K562 (cell line): Measurements from ENCODE around the gene NQO2. TPM values are rescaled to one million over a fixed set of nuclear protein-coding genes. Genes with fewer than 3 reads are reported as not detected.

ENCODE experiments used
- FOXK2 ChIP-seq, 2 experiments: fragments of 450-650 bp; IDR thresholded peaks in 1 of 2; conservative IDR thresholded peaks in 1 of 2; 2 replicates each; pipeline ENCODE4 v1.6.1; 2016; ENCODE audit warnings: low read depth in 2 of 2, mild to moderate bottlenecking in 1 of 2
- HDGF ChIP-seq: fragments of 450-650 bp; IDR thresholded peaks from 2 replicates; pipeline ENCODE4 v1.6.1; 2016
- NFYB ChIP-seq: IDR thresholded peaks from 2 replicates; pipeline ENCODE4 v1.6.1; 2011; ENCODE audit warnings: mild to moderate bottlenecking, moderate library complexity; ENCODE audit not compliant: insufficient read length; ENCODE audit errors: extremely low read depth
- POLR2G ChIP-seq: fragments of 200-400 bp; formaldehyde crosslinking; IDR thresholded peaks from 2 replicates; pipeline ENCODE4 v1.6.1; 2017; ENCODE audit warnings: low read depth, mild to moderate bottlenecking, antibody characterized with exemption, low read length, moderate library complexity
- TCFL5 ChIP-seq: fragments of 250-450 bp; sonication (Bioruptor Pico); conservative IDR thresholded peaks from 2 replicates; pipeline ENCODE4 v1.6.1; 2021; ENCODE audit warnings: mild to moderate bottlenecking, moderate library complexity, matching md5 sums
- ZBED1 ChIP-seq: IDR thresholded peaks from 2 replicates; pipeline ENCODE4 v1.6.1; 2014
- ZNF133 ChIP-seq: fragments of 250-450 bp; sonication (Bioruptor Pico); IDR thresholded peaks from 2 replicates; pipeline ENCODE4 v1.4.0; 2020; ENCODE audit warnings: mild to moderate bottlenecking
- polyA plus RNA-seq, 8 experiments: library from polyadenylated mRNA; depleted of rRNA in 4 of 8; stranded (reverse) in 5 of 8; unstranded in 3 of 8; fragments of >200 nt; fragmentation: Nextera tagmentation in 2 of 8; fragmentation: Illumina TruSeq in 1 of 8; extraction: Ambion mirVana in 2 of 8; extraction: Trizol in 1 of 8; gene quantifications; 2 replicates each; pipeline versions ENCODE4 v1.2.1 to v1.2.3, GENCODE V29; 2011 to 2014; ENCODE audit warnings: inconsistent platforms in 1 of 8, missing spikeins in 1 of 8
- total RNA-seq, 7 experiments: library from RNA; depleted of rRNA in 6 of 7; stranded (reverse); fragments of >200 nt in 6 of 7; fragmentation: Illumina TruSeq in 2 of 7; extraction: Trizol in 2 of 7; gene quantifications; 2 replicates each; pipeline versions ENCODE4 v1.2.1 to v1.2.3, GENCODE V29; 2011 to 2021; ENCODE audit warnings: low replicate concordance in 1 of 7
- TF ChIP-seq, protein P1 (sequence below): sonication (generic); formaldehyde crosslinking; IDR thresholded peaks from 2 replicates; pipeline ENCODE4 v1.8.0; 2022; ENCODE audit warnings: mild to moderate bottlenecking, missing genetic modification reagents, borderline replicate concordance
- TF ChIP-seq, protein P2 (sequence below), 2 experiments: fragments of 450-650 bp; IDR thresholded peaks; 2 replicates each; pipeline ENCODE4 v1.6.1; 2016; ENCODE audit warnings: mild to moderate bottlenecking in 2 of 2, borderline replicate concordance in 1 of 2, low read depth in 1 of 2, moderate library complexity in 1 of 2
- TF ChIP-seq, protein P3 (sequence below): fragments of 250-450 bp; sonication (Bioruptor Pico); IDR thresholded peaks from 2 replicates; pipeline ENCODE4 v1.6.1; 2021; ENCODE audit warnings: mild to moderate bottlenecking
- TF ChIP-seq, protein P4 (sequence below): fragments of 250-450 bp; sonication (Bioruptor Pico); IDR thresholded peaks from 2 replicates; pipeline ENCODE4 v1.8.0; 2022; ENCODE audit warnings: inconsistent platforms

Gene NQO2
- total and polyA plus RNA-seq, 9 of the 15 experiments (the other 6 are each of a cell fraction or from before 2014, with no cell fraction given) = 54.6 to 214 (median 116) TPM

DNA sequence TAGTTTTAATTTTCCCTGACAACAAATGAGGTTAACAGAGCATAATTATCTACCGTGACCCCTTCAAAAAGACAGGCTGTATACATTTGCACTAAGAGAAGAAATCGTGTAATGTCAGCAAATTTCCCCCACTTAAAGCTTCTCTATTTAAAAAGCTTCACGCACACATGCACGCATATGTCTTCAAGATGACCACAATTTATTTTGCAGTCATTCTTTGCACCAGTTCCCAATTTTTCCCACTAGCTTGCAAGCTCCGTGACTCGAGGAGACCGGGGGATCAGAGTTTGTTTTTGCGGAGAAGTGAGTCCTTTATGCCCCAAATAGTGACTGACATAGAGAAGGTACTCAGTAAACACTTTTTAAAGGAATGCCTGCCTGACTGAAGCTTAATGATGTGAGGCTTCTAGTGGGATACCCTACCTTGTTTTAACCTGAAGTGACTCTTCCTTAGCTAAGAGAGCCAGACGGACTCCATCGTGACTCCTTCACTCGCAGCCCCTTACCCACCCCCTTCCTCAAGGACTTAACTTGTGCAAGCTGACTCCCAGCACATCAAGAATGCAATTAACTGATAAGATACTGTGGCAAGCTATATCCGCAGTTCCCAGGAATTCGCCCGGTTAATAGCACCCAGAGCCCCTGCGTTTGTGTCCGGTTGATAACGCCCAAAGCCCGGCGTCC, 9.3 kb upstream of the NQO2 start (continued):
- TF ChIP-seq, protein P1, sequence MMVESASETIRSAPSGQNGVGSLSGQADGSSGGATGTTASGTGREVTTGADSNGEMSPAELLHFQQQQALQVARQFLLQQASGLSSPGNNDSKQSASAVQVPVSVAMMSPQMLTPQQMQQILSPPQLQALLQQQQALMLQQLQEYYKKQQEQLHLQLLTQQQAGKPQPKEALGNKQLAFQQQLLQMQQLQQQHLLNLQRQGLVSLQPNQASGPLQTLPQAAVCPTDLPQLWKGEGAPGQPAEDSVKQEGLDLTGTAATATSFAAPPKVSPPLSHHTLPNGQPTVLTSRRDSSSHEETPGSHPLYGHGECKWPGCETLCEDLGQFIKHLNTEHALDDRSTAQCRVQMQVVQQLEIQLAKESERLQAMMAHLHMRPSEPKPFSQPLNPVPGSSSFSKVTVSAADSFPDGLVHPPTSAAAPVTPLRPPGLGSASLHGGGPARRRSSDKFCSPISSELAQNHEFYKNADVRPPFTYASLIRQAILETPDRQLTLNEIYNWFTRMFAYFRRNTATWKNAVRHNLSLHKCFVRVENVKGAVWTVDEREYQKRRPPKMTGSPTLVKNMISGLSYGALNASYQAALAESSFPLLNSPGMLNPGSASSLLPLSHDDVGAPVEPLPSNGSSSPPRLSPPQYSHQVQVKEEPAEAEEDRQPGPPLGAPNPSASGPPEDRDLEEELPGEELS (CRISPR knock-in tag) = no peak
- TF ChIP-seq, protein P2, sequence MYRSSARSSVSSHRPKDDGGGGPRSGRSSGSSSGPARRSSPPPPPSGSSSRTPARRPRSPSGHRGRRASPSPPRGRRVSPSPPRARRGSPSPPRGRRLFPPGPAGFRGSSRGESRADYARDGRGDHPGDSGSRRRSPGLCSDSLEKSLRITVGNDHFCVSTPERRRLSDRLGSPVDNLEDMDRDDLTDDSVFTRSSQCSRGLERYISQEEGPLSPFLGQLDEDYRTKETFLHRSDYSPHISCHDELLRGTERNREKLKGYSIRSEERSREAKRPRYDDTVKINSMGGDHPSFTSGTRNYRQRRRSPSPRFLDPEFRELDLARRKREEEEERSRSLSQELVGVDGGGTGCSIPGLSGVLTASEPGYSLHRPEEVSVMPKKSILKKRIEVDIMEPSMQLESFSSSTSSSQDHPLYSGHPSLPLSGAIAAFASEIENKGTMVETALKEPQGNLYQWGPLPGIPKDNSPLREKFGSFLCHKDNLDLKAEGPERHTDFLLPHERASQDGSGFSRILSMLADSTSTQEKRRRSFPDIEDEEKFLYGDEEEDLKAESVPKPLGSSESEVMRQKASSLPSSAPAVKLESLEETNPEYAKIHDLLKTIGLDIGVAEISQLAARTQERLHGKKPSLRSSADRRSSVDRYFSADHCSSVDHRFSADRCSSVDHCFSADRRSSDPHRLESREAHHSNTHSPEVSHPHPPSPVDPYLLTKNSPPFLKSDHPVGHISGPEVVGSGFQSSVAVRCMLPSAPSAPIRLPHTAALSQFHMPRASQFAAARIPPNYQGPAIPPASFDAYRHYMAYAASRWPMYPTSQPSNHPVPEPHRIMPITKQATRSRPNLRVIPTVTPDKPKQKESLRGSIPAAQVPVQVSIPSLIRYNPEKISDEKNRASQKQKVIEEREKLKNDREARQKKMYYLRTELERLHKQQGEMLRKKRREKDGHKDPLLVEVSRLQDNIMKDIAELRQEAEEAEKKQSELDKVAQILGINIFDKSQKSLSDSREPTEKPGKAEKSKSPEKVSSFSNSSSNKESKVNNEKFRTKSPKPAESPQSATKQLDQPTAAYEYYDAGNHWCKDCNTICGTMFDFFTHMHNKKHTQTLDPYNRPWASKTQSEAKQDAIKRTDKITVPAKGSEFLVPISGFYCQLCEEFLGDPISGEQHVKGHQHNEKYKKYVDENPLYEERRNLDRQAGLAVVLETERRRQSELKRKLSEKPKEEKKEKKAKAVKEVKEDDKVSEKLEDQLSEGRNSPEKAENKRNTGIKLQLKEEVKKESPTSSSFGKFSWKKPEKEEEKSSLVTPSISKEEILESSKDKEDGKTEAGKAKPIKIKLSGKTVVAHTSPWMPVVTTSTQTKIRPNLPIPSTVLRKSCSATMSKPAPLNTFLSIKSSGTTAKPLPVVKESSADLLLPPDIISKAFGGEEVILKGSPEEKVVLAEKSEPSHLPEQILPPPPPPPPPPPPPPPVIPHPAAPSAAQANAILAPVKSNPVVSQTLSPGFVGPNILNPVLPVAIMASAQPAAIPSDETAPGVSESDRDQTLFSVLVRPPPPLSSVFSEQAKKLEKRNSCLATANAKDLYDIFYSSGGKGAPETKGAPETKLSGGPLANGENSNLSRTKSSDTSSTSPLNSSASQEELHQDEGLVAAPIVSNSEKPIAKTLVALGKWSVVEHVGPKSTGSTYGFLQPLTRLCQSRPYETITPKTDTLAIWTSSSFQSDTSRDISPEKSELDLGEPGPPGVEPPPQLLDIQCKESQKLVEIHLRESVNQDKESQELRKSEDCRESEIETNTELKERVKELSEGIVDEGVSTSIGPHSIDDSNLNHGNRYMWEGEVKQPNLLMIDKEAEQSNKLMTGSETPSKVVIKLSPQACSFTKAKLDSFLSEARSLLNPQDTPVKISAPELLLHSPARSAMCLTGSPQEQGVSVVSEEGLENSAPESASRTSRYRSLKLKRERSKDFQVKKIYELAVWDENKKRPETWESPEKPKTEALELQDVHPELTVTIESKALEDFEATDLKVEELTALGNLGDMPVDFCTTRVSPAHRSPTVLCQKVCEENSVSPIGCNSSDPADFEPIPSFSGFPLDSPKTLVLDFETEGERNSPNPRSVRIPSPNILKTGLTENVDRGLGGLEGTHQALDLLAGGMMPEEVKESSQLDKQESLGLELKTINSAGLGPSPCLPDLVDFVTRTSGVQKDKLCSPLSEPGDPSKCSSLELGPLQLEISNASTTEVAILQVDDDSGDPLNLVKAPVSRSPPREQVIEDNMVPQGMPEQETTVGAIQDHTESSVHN (IDR thresholded peaks at IDR 0.05; ENCODE audit: borderline replicate concordance in 1 of 2, low read depth in 1 of 2) = no peak
- no peak; the same call in 1 of the 2 replicates for TF ChIP-seq ZBED1
- TF ChIP-seq HDGF = no peak
- TF ChIP-seq POLR2G = peak; percentile 25; the same call in 1 of the 2 replicates
- TF ChIP-seq FOXK2 (conservative IDR thresholded peaks at IDR 0.05 in 1 of 2, IDR thresholded peaks at IDR 0.05 in 1 of 2; ENCODE audit: low read depth in 2 of 2) = no peak
- no peak for TF ChIP-seq NFYB
- TF ChIP-seq ZNF133 (CRISPR knock-in tag) = no peak
- TF ChIP-seq, protein P3, sequence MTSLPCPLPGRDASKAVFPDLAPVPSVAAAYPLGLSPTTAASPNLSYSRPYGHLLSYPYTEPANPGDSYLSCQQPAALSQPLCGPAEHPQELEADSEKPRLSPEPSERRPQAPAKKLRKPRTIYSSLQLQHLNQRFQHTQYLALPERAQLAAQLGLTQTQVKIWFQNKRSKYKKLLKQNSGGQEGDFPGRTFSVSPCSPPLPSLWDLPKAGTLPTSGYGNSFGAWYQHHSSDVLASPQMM (CRISPR knock-in tag) = no peak
- TF ChIP-seq, protein P4, sequence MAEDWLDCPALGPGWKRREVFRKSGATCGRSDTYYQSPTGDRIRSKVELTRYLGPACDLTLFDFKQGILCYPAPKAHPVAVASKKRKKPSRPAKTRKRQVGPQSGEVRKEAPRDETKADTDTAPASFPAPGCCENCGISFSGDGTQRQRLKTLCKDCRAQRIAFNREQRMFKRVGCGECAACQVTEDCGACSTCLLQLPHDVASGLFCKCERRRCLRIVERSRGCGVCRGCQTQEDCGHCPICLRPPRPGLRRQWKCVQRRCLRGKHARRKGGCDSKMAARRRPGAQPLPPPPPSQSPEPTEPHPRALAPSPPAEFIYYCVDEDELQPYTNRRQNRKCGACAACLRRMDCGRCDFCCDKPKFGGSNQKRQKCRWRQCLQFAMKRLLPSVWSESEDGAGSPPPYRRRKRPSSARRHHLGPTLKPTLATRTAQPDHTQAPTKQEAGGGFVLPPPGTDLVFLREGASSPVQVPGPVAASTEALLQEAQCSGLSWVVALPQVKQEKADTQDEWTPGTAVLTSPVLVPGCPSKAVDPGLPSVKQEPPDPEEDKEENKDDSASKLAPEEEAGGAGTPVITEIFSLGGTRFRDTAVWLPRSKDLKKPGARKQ = no peak
- peak; percentile 85 for TF ChIP-seq TCFL5 (CRISPR knock-in tag)
